H1 (cell line): ENCODE data around the gene TNFSF11. TPM values are rescaled to one million over a fixed set of nuclear protein-coding genes. Genes with fewer than 3 reads are reported as not detected.

Experiments
- CTCF ChIA-PET: fragments of 300-600 bp; sonication (Branson Sonifier 250); formaldehyde crosslinking; loops from one replicate; lab custom pipeline; 2021; ENCODE audit not compliant: partially characterized antibody; lab: Charles Lee
- POLR2A ChIA-PET: fragments of 300-600 bp; sonication (Branson Sonifier 250); formaldehyde crosslinking; loops from one replicate; lab custom pipeline; 2021; ENCODE audit warnings: inconsistent platforms; ENCODE audit not compliant: partially characterized antibody; lab: Charles Lee
- DNase-seq, 2 experiments: peaks; one replicate each; pipeline versions ENCODE4 v3.0.0 to v3.0.0-alpha.2; 2010 to 2022; ENCODE audit warnings: low spot score in 2 of 2, low read depth in 1 of 2, mixed read lengths in 1 of 2
- FAIRE-seq: peaks from 2 replicates; lab custom pipeline; 2011; peaks lifted over from hg19 to GRCh38; lab: Jason Lieb, UNC
- H2AFZ ChIP-seq: 2 replicates; pipeline ENCODE4 v1.8.1; 2012; ENCODE audit warnings: low read length, inconsistent platforms
- H2AK5ac ChIP-seq: 2 replicates; pipeline ENCODE4 v1.6.1; 2013; ENCODE audit warnings: low read depth, low read length
- H2BK120ac ChIP-seq: replicated peaks from 2 replicates; pipeline ENCODE3; 2013; ENCODE audit warnings: low read depth, low read length, inconsistent platforms
- H2BK12ac ChIP-seq: 2 replicates; pipeline ENCODE4 v1.6.1; 2013; ENCODE audit warnings: low read depth, low read length
- H2BK15ac ChIP-seq: 2 replicates; pipeline ENCODE4 v1.6.1; 2013; ENCODE audit warnings: low read length
- H2BK20ac ChIP-seq: 2 replicates; pipeline ENCODE4 v1.6.1; 2013; ENCODE audit warnings: low read length
- H2BK5ac ChIP-seq: 2 replicates; pipeline ENCODE4 v1.6.1; 2013; ENCODE audit warnings: low read depth, low read length
- H3K14ac ChIP-seq: 2 replicates; pipeline ENCODE4 v1.6.1; 2013; ENCODE audit warnings: inconsistent platforms; ENCODE audit not compliant: insufficient read length
- H3K18ac ChIP-seq: 2 replicates; pipeline ENCODE4 v1.6.1; 2013; ENCODE audit warnings: low read length; ENCODE audit errors: extremely low read depth
- H3K23ac ChIP-seq: 2 replicates; pipeline ENCODE4 v1.6.1; 2013; ENCODE audit warnings: inconsistent platforms; ENCODE audit not compliant: insufficient read length
- H3K23me2 ChIP-seq: 2 replicates; pipeline ENCODE4 v1.6.1; 2013; ENCODE audit warnings: low read depth, low read length
- H3K27ac ChIP-seq: 2 replicates; pipeline ENCODE4 v1.6.1; 2011; ENCODE audit warnings: low read depth, low read length, inconsistent platforms
- H3K27me3 ChIP-seq, 4 experiments: replicated peaks in 1 of 4; 1 replicate in 1 of 4; 2 replicates in 3 of 4; pipeline versions ENCODE4 v1.6.1 to v1.8.1; 2011 to 2013; ENCODE audit warnings: low read length in 3 of 4, mild to moderate bottlenecking in 3 of 4, inconsistent platforms in 2 of 4, mixed read lengths in 2 of 4, moderate library complexity in 1 of 4; ENCODE audit not compliant: control insufficient read depth in 3 of 4, insufficient read depth in 3 of 4; ENCODE audit errors: extremely low read depth in 1 of 4
- H3K36me3 ChIP-seq, 4 experiments: 2 replicates each; pipeline versions ENCODE4 v1.6.1 to v1.8.1; 2011 to 2013; ENCODE audit warnings: mild to moderate bottlenecking in 4 of 4, low read length in 3 of 4, moderate library complexity in 2 of 4, control low read depth in 1 of 4, inconsistent platforms in 1 of 4; ENCODE audit not compliant: insufficient read depth in 4 of 4, control insufficient read depth in 2 of 4
- H3K4ac ChIP-seq: replicated peaks from 2 replicates; pipeline ENCODE3; 2013; ENCODE audit warnings: low read length, low read depth, mixed read lengths, inconsistent platforms; ENCODE audit not compliant: insufficient read length
- H3K4me1 ChIP-seq, 4 experiments: replicated peaks in 1 of 4; 1 replicate in 1 of 4; 2 replicates in 3 of 4; pipeline versions ENCODE4 v1.6.1 to v1.8.1; 2011 to 2013; ENCODE audit warnings: low read length in 3 of 4, inconsistent platforms in 2 of 4, mixed read lengths in 1 of 4; ENCODE audit not compliant: insufficient read depth in 4 of 4, control insufficient read depth in 3 of 4
- H3K4me2 ChIP-seq, 2 experiments: 2 replicates each; pipeline versions ENCODE4 v1.6.1 to v1.8.1; 2011 to 2013; ENCODE audit warnings: low read depth in 2 of 2, low read length in 2 of 2, control low read depth in 1 of 2, inconsistent platforms in 1 of 2, mild to moderate bottlenecking in 1 of 2; ENCODE audit not compliant: insufficient read depth in 1 of 2
- H3K4me3 ChIP-seq, 4 experiments: fragments of 200-600, 300-600 bp in 1 of 4; sonication (generic), shearing (Covaris generic), sonication (Bioruptor Twin) in 1 of 4; 2 replicates each; pipeline versions ENCODE4 v1.5.1 to v1.8.1; 2011 to 2016; ENCODE audit warnings: low read length in 4 of 4, low read depth in 3 of 4, control low read depth in 2 of 4, inconsistent platforms in 2 of 4, mild to moderate bottlenecking in 2 of 4, mixed read lengths in 1 of 4, moderate library complexity in 1 of 4; ENCODE audit not compliant: insufficient read depth in 2 of 4; ENCODE audit errors: extremely low read depth in 1 of 4
- H3K56ac ChIP-seq: replicated peaks from 2 replicates; pipeline ENCODE3; 2013; ENCODE audit warnings: low read depth, mild to moderate bottlenecking, mixed read lengths, low read length, inconsistent platforms; ENCODE audit not compliant: insufficient read length
- H3K79me1 ChIP-seq: 2 replicates; pipeline ENCODE4 v1.6.1; 2013; ENCODE audit warnings: low read depth, low read length, control low read depth
- H3K79me2 ChIP-seq, 2 experiments: 2 replicates each; pipeline versions ENCODE4 v1.6.1 to v1.8.1; 2012 to 2013; ENCODE audit warnings: low read length in 2 of 2, mild to moderate bottlenecking in 2 of 2, inconsistent platforms in 1 of 2; ENCODE audit not compliant: insufficient read depth in 2 of 2, control insufficient read depth in 1 of 2
- H3K9ac ChIP-seq, 4 experiments: replicated peaks in 1 of 4; 1 replicate in 1 of 4; 2 replicates in 3 of 4; pipeline versions ENCODE4 v1.6.1 to v1.8.1; 2011 to 2013; ENCODE audit warnings: low read depth in 3 of 4, low read length in 3 of 4, control low read depth in 2 of 4, mild to moderate bottlenecking in 2 of 4, moderate library complexity in 2 of 4, inconsistent platforms in 1 of 4; ENCODE audit errors: extremely low read depth in 1 of 4
- H3K9me3 ChIP-seq, 2 experiments: 2 replicates each; pipeline versions ENCODE4 v1.6.1 to v1.8.1; 2012 to 2013; ENCODE audit warnings: mild to moderate bottlenecking in 2 of 2, moderate library complexity in 2 of 2, control low read depth in 1 of 2, inconsistent platforms in 1 of 2, low read depth in 1 of 2, low read length in 1 of 2, mixed read lengths in 1 of 2; ENCODE audit not compliant: insufficient read depth in 2 of 2
- H4K20me1 ChIP-seq, 2 experiments: replicated peaks in 1 of 2; 2 replicates each; pipeline versions ENCODE3 to v1.8.1; 2011 to 2013; ENCODE audit warnings: inconsistent platforms in 2 of 2, low read length in 2 of 2, mild to moderate bottlenecking in 1 of 2; ENCODE audit not compliant: insufficient read depth in 2 of 2, control insufficient read depth in 1 of 2
- H4K5ac ChIP-seq: 2 replicates; pipeline ENCODE4 v1.6.1; 2013; ENCODE audit warnings: low read length, low read depth, mixed read lengths, inconsistent platforms; ENCODE audit not compliant: insufficient read length
- H4K8ac ChIP-seq: 2 replicates; pipeline ENCODE4 v1.8.0; 2013; ENCODE audit warnings: mild to moderate bottlenecking, moderate library complexity, low read length, inconsistent platforms; ENCODE audit not compliant: insufficient read depth; ENCODE audit errors: extremely low read depth
- H4K91ac ChIP-seq: replicated peaks from 2 replicates; pipeline ENCODE3; 2013; ENCODE audit warnings: low read length, mixed read lengths, inconsistent platforms; ENCODE audit not compliant: insufficient read length
- HDAC6 ChIP-seq: IDR thresholded peaks from one replicate; pipeline ENCODE4 v1.7.1; 2012; ENCODE audit warnings: low read depth, mild to moderate bottlenecking, inconsistent platforms, low read length, moderate library complexity
- RBBP5 ChIP-seq: IDR thresholded peaks from 2 replicates; pipeline ENCODE4 v1.7.1; 2012; ENCODE audit warnings: low read depth, mild to moderate bottlenecking, inconsistent platforms, low read length, moderate library complexity, borderline replicate concordance
- TAF7 ChIP-seq: optimal IDR thresholded peaks from 2 replicates; pipeline ENCODE3; 2011; ENCODE audit warnings: low read depth, mild to moderate bottlenecking, inconsistent platforms, low read length, moderate library complexity, borderline replicate concordance
- TBP ChIP-seq: IDR thresholded peaks from 2 replicates; pipeline ENCODE4 v1.6.1; 2011; ENCODE audit warnings: low read depth, low read length, improper control_type of control experiment
- WGBS, 2 experiments: shearing (Covaris generic) in 1 of 2; methylation state at CpG; one replicate each; pipeline versions ENCODE4 v1.1.6 to v1.1.7; 2013 to 2015; ENCODE audit warnings: low lambda C conversion rate in 2 of 2, mixed read lengths in 2 of 2, inconsistent platforms in 1 of 2, low coverage in 1 of 2, missing lambda C conversion rate in 1 of 2; ENCODE audit not compliant: insufficient replicate concordance in 2 of 2, insufficient coverage in 1 of 2, insufficient read length in 1 of 2; ENCODE audit errors: extremely low coverage in 1 of 2, missing lambda C conversion rate in 1 of 2; 5-methylcytosine and 5-hydroxymethylcytosine counted together
- polyA plus RNA-seq, 7 experiments: library from polyadenylated mRNA; depleted of rRNA in 3 of 7; stranded (reverse) in 5 of 7; unstranded in 2 of 7; fragments of >200 nt in 5 of 7; fragments of 200-250 nt in 2 of 7; gene quantifications; 1 replicate in 5 of 7; 2 replicates in 1 of 7; 4 replicates in 1 of 7; pipeline versions ENCODE4 v1.2.1 to v1.2.3, GENCODE V29; 2011 to 2013; ENCODE audit warnings: missing spikeins in 2 of 7, mixed read lengths in 2 of 7
- total RNA-seq: library from RNA; stranded (reverse); fragmentation: NEBNext Ultra II Directional; extraction: Animal tissue kit (Norgen Biotek cat#: 25700); gene quantifications from 2 replicates; pipeline ENCODE4 v1.2.1, GENCODE V29; 2021

TNFSF11 gene
- total and polyA plus RNA-seq, 2 of the 8 experiments (the other 6 are each of a cell fraction or from before 2014, with no cell fraction given), result 9.3 to 12.0 TPM

DNA sequence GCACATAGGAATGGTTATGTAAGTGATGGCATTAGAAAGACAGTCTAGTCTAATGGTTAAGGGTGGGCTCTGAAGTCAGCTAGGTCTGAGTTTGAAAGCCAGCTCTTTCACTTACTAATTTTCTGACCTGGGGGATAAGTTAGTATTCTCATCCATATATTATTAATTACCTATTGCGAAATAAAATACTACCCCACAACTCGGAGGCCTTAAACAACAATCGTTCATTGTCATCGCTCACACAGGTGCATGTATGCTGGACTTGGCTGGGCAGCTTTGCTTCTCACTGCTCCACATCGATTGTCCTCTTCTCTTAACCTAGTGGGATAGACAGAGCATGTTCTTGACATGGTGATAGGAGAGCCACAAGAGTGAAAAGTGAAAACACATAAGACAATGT lies 54.7 kb downstream of the TNFSF11 start:
- no peak overlapping the region for H2BK15ac ChIP-seq
- H4K8ac ChIP-seq, result no peak overlapping the region
- H3K27ac ChIP-seq, result no peak overlapping the region
- H2AK5ac ChIP-seq, result no peak overlapping the region
- no peak overlapping the region for H2BK20ac ChIP-seq
- H3K23me2 ChIP-seq, result no peaks in the 10 kb centered on the region
- H3K9ac ChIP-seq, result no peak overlapping the region
- CTCF ChIA-PET, result interaction anchor here (0.6 kb wide), 1 partner anchor 10 kb away, joined by 3 read pairs; no protein-coding TSS in a partner anchor
- POLR2A ChIA-PET, result no interaction called here
- H4K5ac ChIP-seq, result no peak overlapping the region
- H2BK120ac ChIP-seq, result no peak overlapping the region
- no peaks in the 10 kb centered on the region for H3K27me3 ChIP-seq
- no peak overlapping the region for H3K18ac ChIP-seq
- H4K20me1 ChIP-seq, result no peaks in the 10 kb centered on the region
- H3K36me3 ChIP-seq, result no peaks in the 10 kb centered on the region
- no peak overlapping the region for H3K56ac ChIP-seq
- H4K91ac ChIP-seq, result no peak overlapping the region
- no peak overlapping the region for H2BK5ac ChIP-seq
- H3K4me1 ChIP-seq, result no peaks in the 10 kb centered on the region
- H3K4me2 ChIP-seq, result no peak overlapping the region
- H3K4me3 ChIP-seq, result no peak overlapping the region
- no peak overlapping the region for H3K23ac ChIP-seq
- FAIRE-seq (no peak), DNase-seq (no peak)
- no peaks in the 10 kb centered on the region for H3K9me3 ChIP-seq
- WGBS, 2 experiments, result 86% methylated on average over 5 of the region's 5 CpGs; no CpG with 5 or more reads in 1 of the 2 experiments
- TF ChIP-seq HDAC6 (no peak), RBBP5 (no peak), TAF7 (no peak), TBP (no peak)
- no peak overlapping the region for H2AFZ ChIP-seq
- peaks cover 0 to 2% of the 10 kb centered on the region in 2 experiments; a peak in 1 of 4 replicates for H3K79me2 ChIP-seq
- no peak overlapping the region for H2BK12ac ChIP-seq
- no peak overlapping the region for H3K4ac ChIP-seq
- H3K79me1 ChIP-seq, result no peaks in the 10 kb centered on the region
- no peak overlapping the region for H3K14ac ChIP-seq
